Measurements from ENCODE around the gene ALKBH7. TPM values are rescaled to one million over a fixed set of nuclear protein-coding genes. Genes with fewer than 3 reads are reported as not detected.
A peak's percentile ranks its signal among the peaks of the same experiment; 100 is the strongest.
"Not testable (repeated sequence)": the region's sequence is repeated elsewhere in the genome, so short reads cannot be mapped to it uniquely, and the experiment has no call there.

Gene ALKBH7
- total and polyA plus RNA-seq, 2 donors from 2014 or later: 70.3 to 175 TPM

- TF ChIP-seq CTCF (IDR thresholded peaks at IDR 0.05; ENCODE audit: borderline replicate concordance, extremely low read depth, insufficient read depth): no peak
- DNase-seq: peak in 4 of 5 donors; percentile 38 to 61 (median 52)
- no peaks in the 10 kb centered on the region for H3K36me3 ChIP-seq (ENCODE audit: control insufficient read depth in 2 of 3, insufficient read depth in 3 of 3, low read length in 3 of 3)
- H3K27me3 ChIP-seq (ENCODE audit: control insufficient read depth, insufficient read depth, low read length): no peaks in the 10 kb centered on the region
- H3K4me1 ChIP-seq (ENCODE audit: control insufficient read depth in 2 of 3, insufficient read depth in 2 of 3, low read depth in 1 of 3, low read length in 3 of 3): peaks cover 0 to 6% (median 0%) of the 10 kb centered on the region in 3 donors
- H3K9ac ChIP-seq (ENCODE audit: low read length in 3 of 3): no peak overlapping the region
- H3K4me3 ChIP-seq (ENCODE audit: low read length in 3 of 3): no peak overlapping the region
- no peak overlapping the region for H3K27ac ChIP-seq (ENCODE audit: low read depth in 2 of 2, low read length in 2 of 2)
- no peak for FAIRE-seq
- H3K9me3 ChIP-seq (ENCODE audit: control insufficient read depth in 2 of 3, insufficient read depth in 1 of 3, low read length in 3 of 3): no peaks in the 10 kb centered on the region
- intact Hi-C loops (cut with DNase I): no loop called here
Observed at GRCh38 chr19:6358003-6358402, 14.6 kb upstream of the ALKBH7 start.

- Histone ChIP-seq H3K9me3 (ENCODE audit: control insufficient read depth in 2 of 3, insufficient read depth in 1 of 3, low read length in 3 of 3) (no peaks in the 10 kb centered on the region), H3K27ac (ENCODE audit: low read depth in 2 of 2, low read length in 2 of 2) (no peak overlapping the region), H3K9ac (ENCODE audit: low read length in 3 of 3) (no peak overlapping the region), H3K36me3 (ENCODE audit: control insufficient read depth in 2 of 3, insufficient read depth in 3 of 3, low read length in 3 of 3) (no peaks in the 10 kb centered on the region), H3K4me3 (ENCODE audit: low read length in 3 of 3) (no peak overlapping the region), H3K4me1 (ENCODE audit: control insufficient read depth in 2 of 3, insufficient read depth in 2 of 3, low read depth in 1 of 3, low read length in 3 of 3) (peaks cover 0 to 6% (median 0%) of the 10 kb centered on the region in 3 donors), H3K27me3 (ENCODE audit: control insufficient read depth, insufficient read depth, low read length) (no peaks in the 10 kb centered on the region)
- FAIRE-seq: no peak
- no peak for TF ChIP-seq CTCF (IDR thresholded peaks at IDR 0.05; ENCODE audit: borderline replicate concordance, extremely low read depth, insufficient read depth)
- intact Hi-C loops (cut with DNase I): no loop called here
- DNase-seq: peak in 1 of 5 donors; percentile 16
Observed at GRCh38 chr19:6359568-6360341, 12.8 kb upstream of the ALKBH7 start.

GRCh38 chr19:6360445-6360844 lies 12.1 kb upstream of the ALKBH7 start:
- H3K4me1 ChIP-seq (ENCODE audit: control insufficient read depth in 2 of 3, insufficient read depth in 2 of 3, low read depth in 1 of 3, low read length in 3 of 3); intact Hi-C loops (cut with DNase I); H3K36me3 ChIP-seq (ENCODE audit: control insufficient read depth in 2 of 3, insufficient read depth in 3 of 3, low read length in 3 of 3); FAIRE-seq; H3K4me3 ChIP-seq (ENCODE audit: low read length in 3 of 3); DNase-seq; H3K9me3 ChIP-seq (ENCODE audit: control insufficient read depth in 2 of 3, insufficient read depth in 1 of 3, low read length in 3 of 3); H3K9ac ChIP-seq (ENCODE audit: low read length in 3 of 3); H3K27me3 ChIP-seq (ENCODE audit: control insufficient read depth, insufficient read depth, low read length); H3K27ac ChIP-seq (ENCODE audit: low read depth in 2 of 2, low read length in 2 of 2): not testable (repeated sequence)

- H3K9me3 ChIP-seq (ENCODE audit: control insufficient read depth in 2 of 3, insufficient read depth in 1 of 3, low read length in 3 of 3); H3K36me3 ChIP-seq (ENCODE audit: control insufficient read depth in 2 of 3, insufficient read depth in 3 of 3, low read length in 3 of 3); DNase-seq; H3K27ac ChIP-seq (ENCODE audit: low read depth in 2 of 2, low read length in 2 of 2); intact Hi-C loops (cut with DNase I); H3K27me3 ChIP-seq (ENCODE audit: control insufficient read depth, insufficient read depth, low read length); H3K4me1 ChIP-seq (ENCODE audit: control insufficient read depth in 2 of 3, insufficient read depth in 2 of 3, low read depth in 1 of 3, low read length in 3 of 3); FAIRE-seq; H3K9ac ChIP-seq (ENCODE audit: low read length in 3 of 3): not testable (repeated sequence)
- peak overlapping the region in 2 of 3 donors; percentile 46 to 72 for H3K4me3 ChIP-seq (ENCODE audit: low read length in 3 of 3)
Observed at GRCh38 chr19:6360857-6361216, 11.8 kb upstream of the ALKBH7 start.

All from kidney (tissue), 14 donors.